HG02571 (cell line): ENCODE results near the gene ERCC8.
"Not testable (repeated sequence)": the region's sequence is repeated elsewhere in the genome, so short reads cannot be mapped to it uniquely, and the experiment has no call there.

Source experiments
- ATAC-seq: cut with Tn5 transposase; IDR thresholded peaks from one replicate; pipeline ENCODE4 v1.9.1; 2021; ENCODE audit warnings: mild to moderate bottlenecking, moderate library complexity; ENCODE audit not compliant: unreplicated experiment

The ERCC8 gene, protein sequence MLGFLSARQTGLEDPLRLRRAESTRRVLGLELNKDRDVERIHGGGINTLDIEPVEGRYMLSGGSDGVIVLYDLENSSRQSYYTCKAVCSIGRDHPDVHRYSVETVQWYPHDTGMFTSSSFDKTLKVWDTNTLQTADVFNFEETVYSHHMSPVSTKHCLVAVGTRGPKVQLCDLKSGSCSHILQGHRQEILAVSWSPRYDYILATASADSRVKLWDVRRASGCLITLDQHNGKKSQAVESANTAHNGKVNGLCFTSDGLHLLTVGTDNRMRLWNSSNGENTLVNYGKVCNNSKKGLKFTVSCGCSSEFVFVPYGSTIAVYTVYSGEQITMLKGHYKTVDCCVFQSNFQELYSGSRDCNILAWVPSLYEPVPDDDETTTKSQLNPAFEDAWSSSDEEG

DNA sequence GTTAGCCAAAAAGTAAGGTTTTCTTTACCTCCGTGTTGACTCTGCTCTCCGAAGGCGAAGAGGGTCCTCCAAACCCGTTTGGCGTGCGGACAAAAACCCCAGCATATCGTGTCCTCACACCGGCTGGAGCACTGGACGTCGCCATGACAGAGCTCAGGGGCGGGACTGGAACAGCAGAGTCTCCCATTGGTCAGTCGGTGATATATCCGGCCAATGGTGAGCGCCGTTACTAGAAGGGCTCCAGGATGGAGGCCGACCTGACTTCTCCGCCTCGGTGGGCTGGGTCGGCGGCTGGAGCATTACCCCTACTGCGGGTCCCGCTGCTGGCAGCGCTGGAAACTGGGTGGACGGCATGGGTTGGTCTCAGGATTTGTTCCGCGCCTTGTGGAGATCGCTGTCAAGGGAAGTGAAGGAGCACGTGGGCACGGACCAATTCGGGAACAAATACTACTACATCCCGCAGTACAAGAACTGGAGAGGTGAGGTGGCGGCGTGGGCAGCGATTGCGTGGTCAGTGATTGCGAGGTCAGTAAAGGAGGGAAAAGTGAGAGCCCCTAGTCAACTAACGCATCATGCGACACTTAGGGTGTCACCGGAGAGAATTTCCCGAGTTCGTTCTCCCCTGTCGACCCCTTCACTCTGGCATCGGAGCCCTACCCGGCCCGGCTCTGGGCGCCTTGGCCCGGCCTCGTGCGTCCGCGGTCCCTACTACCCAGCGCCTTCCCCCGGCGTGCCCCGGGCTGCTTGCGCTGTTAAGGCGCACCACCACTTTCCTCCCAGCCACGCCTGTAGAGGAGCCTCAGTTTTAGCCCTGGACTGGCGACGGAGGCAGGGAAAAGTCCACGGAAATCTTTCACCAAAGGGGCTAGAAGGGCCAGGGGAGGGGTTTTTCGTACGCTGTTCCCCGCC lies at the start of gene ERCC8, which contains the start of gene NDUFAF2:
ERCC8 (minus strand) TSS at position 167 of the 909 bp plus-strand sequence; CDS start at position 105, 62 bp downstream.
NDUFAF2 (plus strand) TSS at position 302 of the 909 bp plus-strand sequence; CDS start at position 353, 51 bp downstream.
- peak; percentile 100 for ATAC-seq

DNA sequence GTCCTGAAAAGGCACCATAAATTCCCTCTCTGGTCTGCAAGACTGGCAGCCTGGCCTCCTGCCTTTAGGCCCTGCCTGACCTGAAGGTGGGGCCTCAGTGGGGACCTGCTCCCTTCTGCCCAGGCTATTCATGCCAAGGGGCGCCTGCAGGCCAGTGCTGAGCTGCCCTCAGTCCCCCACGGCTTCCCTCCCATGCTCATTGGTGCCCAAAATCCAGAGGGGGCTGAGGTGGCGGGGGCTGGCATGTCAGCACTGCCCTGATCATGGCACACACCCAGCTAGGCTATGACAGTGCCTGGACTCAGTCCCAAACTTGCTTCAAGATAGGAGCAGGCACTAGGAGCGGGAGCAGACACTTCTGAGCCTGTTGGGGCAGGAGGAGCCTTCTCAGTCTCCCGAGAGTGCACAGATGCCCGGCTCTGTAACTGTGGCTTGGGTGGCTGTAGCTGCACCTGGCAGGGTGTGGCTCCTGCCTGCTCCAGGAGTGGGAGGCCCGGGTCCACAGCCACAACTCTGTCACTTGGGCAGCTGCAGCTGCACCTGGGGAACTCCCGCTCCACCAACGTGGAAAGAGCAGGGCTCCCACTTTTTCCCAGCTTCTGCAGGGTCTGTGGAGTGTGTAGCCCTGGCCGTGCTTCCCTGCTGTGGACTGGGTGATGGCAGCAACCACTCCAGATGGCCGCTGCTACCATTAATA lies 49.2 kb upstream of the ERCC8 start:
- ATAC-seq = no peak

DNA sequence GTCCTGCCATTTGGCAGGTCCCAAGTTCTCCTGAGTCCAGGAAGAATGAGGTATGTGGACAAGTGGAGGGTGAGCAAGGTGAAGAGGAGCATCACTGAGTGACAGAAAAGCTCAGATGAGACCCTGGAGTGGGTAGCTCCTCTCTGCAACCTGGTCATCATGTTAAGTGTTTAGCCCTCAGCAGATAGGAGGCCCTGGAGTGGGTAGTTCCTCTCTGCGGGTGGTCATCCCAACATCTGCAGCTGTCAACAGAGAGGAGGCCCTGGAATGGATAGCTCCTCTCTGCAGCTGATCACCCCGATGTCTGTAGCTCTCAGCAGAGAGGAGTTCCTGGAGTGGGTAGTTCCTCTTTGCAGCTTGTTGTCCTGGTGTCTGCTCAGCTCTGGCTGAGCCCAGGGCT lies 48.6 kb upstream of the ERCC8 start:
- ATAC-seq = no peak

DNA sequence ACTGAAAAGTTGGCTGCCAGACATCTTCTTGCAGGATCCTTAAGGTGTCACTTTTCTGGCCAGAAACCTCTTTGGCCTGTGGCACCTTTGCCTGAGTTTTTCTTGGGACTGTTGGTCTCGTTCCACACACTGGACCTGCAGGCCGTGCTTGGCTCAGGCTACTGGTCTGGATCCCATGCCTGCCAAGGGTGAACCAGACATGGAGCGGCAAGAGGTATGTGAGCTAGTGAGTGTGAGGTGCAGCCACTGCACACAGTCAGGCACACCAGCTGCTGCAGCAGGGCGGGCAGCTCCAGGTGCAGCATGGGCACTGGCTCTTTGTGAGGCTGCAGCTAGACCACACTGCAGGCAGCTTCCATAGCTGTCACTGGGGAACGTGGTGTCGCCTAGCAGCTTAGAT lies 48.0 kb upstream of the ERCC8 start:
- ATAC-seq = no peak

DNA sequence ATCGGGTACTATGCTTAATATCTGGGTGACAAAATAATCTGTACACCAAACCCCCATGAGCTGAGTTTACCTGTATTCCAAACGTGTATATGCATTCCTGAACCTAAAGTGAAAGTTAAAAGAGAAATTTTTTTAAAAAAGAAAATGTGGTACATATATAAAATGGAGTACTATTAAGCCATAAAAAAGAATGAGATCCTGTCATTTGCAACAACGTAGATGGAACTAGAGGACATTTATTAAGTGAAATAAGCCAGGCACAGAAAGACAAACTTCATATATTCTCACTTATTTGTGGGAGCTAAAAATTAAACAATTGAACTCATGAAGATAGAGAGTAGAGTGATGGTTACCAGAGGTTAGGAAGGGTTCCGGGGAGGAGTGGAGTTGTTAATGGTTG lies 44.9 kb upstream of the ERCC8 start:
- no peak for ATAC-seq

DNA sequence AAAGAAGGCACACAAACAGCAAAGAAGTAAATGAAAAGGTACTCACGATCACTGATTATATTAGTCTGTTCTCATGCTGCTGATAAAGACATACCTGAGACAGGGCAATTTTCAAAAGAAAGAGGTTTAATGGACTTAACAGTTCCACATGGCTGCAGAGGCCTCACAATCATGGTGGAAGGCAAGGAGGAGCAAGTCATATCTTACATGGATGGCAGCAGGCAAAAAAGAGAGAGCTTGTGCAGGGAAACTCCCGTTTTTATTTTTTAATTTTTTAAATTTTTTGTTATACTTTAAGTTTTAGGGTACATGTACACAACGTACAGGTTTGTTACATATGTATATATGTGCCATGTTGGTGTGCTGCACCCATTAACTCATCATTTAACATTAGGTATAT lies 37.3 kb upstream of the ERCC8 start:
- not testable (repeated sequence) for ATAC-seq

DNA sequence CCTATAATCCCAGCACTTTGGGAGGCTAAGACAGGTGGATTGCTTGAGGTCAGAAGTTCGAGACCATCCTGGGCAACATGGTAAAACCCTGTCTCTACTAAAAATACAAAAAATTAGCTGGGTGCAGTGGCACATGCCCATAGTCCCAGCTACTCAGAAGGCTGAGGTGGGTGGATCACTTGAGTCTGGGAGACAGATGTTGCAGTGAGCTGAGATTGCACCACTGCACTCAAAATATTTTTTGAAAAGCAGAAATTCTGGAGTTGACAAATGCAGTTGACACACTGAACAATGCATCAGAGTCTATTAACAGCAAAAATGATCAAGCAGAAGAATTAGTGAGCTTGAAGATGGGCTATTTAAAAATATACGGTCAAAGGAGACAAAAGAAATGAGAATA lies 35.6 kb upstream of the ERCC8 start:
- no peak for ATAC-seq

DNA sequence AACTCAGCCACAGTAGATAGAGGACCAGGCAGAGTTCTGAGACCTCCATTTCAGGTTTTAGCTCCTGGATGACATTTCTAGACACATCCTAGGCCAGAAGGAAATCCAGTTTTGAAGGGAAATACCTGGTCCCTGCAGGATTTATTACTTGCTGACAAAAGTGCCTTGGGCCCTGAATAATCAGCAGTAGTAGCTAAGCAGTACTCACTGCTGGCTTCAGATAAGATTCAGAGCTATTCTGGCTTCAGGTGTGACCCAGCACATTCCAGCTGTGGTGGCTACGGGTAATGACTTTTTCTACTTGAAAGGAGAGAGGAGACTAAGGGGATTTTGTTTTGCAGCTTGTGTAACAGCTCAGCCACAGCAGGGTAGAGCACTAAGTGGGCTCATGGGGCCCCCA lies 34.1 kb upstream of the ERCC8 start:
- no peak for ATAC-seq

DNA sequence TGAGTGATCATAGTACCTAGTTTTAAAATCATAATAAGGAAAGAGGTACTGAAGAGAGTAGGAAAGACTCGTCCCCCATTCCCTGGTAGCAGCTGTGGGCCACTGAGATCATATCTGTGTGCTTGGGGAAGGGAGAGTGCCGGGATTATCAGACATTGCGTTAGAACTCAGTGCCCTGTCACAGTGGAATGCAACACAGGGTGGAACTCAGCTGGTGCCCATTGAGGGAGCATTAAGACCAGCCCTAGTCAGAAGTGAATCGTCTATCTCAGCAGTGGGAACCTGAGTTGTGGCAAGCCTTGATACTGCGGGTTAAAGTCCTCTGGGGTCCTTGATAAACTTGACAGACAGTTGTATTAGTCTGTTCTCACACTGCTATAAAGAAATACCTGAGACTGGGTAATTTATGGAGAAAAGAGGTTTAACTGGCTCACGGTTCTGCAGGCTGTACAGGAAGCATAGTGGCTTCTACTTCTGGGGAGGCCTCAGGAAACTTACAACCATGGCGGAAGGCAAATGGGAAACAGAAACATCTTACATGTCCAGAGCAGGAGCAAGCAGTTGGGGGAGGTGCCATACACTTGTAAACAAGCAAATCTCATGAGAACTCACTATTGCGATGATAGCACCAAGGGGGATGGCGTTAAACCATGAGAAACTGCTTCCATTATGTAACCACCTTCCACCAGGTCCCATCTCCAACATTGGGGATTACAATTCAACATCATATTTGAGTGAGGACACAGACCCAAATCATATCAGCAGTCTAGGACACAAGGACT lies 33.3 kb upstream of the ERCC8 start:
- ATAC-seq = no peak

DNA sequence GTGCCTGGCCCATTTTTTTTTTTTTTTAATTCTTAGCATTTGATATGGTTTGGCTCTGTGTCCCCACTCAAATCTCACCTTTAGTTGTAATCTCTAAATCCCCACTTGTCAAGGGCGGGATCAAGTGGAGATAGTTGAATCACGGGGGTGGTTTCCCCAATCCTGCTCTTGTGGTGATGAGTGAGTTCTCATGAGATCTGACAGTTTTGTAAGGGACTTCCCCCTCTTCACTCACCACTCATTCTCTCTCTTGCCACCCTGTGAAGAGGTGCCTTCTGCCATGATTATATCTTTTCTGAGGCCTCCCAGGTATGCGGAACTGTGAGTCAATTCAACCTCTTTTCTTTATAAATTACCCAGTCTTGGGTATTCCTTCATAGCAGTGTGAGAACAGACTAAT lies 27.4 kb upstream of the ERCC8 start:
- ATAC-seq = no peak

DNA sequence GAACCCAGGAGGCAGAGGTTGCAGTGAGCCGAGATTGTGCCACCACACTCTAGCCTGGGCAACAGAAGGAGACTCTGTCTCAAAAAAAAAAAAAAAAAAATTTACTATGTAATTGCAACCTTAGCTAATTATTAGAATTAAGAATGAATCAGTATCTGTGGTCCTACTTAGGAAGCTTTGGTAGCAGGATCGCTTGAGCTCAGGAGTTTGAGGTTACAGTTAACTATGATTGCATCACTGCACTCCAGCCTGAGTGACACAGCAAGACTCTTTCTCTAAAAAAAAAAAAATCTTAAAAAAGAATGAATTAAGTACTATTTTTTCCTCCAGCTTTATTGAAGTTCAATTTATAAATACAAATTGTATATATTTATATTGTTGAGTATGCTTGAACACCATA lies 16.8 kb upstream of the ERCC8 start:
- ATAC-seq = no peak

DNA sequence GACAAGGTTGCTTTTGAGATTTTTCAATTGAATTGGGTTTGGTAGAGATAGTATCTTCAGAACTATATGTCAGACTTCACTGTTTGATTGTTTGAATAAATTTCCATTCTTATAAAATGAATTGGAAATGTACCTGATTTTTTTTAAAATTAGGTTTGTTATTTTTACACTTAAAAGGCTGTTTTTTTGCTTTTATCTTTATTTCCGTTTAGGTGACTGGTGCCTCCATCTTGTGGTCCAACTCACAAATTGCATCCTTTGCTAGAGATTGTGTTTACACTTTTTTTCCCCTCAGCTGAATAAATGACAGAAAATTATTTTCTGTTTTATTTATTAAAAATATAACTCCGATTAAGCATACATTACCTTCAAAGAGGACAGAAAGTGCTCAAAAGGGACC lies 15.7 kb upstream of the ERCC8 start:
- ATAC-seq = no peak

DNA sequence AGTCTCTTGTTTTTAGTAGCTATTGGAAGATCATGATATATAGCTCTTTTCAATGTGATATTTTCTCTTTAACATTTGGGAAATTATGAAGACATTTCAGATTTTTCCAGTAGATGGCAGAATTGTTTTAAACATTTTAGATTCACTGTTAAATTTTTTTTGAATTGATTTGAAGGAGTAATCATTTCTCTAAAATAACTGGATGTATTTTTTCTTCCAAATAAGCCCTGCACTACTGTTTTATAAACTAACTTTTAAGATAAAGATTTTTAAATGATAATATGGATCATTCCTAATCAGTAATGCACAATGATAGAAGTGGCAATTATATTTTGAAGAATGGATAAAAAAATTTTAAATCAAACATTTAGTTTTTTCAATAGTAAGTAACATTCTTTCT lies 14.3 kb upstream of the ERCC8 start:
- ATAC-seq = no peak

DNA sequence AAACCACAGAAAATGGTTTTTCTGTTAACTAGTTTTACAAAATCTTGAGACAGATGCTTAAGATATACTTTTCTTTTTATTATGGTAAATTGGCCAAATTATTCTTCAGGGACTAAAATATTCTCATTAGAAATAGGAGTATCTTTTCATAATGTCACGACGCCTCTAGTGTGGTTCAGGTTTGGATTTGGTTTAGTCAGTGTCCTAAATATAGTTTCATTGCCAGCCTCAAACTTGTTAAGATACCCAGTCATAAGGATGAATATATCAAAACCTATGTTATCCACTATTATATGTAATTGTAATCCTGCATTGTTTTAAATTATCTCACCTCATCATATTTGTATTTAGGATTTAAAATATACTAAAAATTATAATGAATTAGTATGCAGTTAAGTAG lies 13.8 kb upstream of the ERCC8 start:
- ATAC-seq = no peak

DNA sequence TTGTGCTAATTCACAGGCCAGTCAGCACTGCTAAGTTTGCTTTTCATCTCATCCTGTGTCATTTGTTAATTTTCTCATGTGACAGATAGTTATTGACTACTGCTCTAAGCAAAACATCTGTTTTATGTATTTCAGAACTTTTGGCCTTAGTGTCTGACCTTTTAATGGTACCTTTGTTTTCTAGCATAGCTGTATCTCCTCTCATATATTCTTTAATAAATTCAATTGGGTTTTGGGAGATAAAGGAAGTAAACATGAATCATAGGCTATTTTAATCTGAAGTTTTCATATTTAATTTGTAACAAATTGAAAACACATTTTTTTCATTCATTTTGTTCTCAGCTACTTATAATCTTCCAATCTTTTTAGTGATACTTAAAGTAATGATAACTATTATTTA lies 13.2 kb upstream of the ERCC8 start:
- ATAC-seq = no peak

DNA sequence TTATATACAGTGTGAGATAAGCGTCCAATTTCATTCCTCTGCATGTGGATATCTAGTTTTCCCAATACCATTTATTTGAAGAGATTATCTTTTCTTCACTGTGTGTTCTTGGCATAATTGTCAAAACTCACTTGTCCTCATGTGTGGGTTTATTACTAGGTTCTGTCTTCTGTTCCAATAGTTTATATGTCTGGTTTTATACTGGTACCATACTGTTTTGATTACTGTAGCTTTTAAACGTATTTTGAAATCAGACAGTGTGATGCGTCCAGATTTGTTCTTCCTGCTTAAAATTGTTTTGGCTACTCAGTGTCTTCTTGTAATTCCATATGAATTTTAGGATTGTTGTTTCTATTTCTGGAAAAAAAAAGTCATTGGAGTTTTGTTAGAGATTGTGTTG lies 10.4 kb upstream of the ERCC8 start:
- ATAC-seq = no peak

DNA sequence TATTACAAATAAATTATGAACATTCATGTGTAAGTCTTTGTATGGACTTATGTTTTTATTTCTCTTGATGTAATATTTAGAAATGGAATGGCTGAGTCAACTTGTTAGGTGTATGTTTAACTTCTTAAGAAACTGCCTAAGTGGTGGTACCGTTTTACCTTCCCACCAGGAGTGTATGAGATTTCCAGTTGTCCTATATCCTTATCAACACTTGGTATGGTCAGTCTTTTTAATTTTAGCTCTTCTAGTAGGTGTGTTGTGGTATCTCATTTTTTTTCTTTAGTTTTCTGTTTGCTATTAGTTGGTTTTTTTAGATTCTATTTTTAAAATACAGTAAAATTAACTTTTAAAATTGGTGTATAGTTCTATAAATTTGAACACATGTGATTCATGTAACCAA lies 3.9 kb upstream of the ERCC8 start:
- no peak for ATAC-seq

DNA sequence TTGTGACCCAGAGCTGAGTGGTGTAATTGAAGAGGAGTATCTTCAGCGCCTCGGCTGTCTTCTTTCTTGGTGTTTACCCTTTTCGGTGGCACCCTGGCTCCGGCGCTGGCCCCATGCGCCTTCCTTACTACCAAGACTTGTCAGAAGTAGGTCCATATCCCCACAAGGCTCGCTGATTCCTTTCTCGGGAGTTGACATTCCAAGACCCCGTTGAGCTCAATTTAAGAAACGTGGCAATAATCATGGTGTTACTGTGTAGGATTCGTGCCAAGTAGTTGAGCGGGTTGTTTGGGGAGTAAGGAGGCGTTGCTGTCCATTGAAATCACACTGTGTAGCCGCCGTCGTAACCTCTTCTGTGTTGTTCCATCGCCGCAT lies 930 bp upstream of the ERCC8 start:
- ATAC-seq = peak; percentile 8

DNA sequence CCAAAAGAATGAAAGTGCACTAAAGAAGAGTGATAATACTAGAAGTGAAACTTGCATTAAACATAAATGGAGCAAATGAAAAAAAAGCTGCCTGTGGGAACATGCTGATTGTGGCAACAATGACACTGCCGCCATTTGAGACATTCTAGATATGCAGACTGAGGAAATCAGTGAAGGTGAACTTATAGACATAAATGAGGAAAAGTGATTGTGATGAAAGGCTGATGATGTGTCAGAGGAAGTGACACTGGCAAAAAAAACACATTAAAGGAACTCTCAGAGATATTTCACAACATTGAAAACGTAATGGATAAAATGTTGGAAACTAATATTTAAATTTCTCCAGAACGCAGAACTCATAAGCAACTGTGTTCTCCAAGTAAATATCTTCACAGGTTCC lies 1.2 kb downstream of the ERCC8 start:
- ATAC-seq = no peak

DNA sequence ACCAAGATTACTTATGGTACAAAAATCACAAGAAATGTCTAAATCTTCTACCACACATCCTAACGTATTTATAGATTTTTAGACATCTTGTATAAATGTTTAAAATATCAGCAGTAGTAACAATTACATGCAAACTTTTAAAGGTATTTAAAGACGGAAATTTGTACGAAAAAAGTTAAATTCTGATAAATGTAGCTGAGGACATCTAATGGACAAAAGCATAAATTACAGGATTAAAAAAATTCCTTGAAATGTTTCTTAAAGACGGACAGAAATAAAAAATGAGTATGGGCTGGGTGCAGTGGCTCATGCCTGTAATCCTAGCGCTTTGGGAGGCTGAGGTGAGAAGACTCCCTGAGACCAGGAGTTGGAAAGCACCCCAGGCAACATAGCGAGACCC lies 15.8 kb downstream of the ERCC8 start:
- ATAC-seq = no peak

DNA sequence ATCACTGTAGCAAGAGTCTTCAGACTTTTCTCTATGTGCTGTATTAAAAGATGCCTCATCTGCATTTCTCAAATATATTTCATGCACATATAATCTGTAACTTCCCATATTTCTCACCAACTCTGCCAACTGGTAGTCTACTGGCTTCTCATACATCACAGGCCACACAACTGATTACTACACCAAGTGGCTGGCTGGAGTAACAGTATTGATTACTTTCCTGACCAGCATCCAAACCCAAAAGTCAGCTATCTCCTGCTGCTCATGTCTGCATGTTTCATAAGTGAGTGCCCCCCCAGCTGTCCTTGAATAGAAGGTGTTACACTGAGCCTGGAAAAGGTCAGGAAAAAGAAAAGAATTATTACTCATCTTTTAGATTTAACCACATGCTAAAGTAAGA lies 17.4 kb downstream of the ERCC8 start:
- ATAC-seq = no peak
